Small intestine (tissue), 7 donors: ENCODE results near the gene SLC66A2. TPM values are rescaled to one million over a fixed set of nuclear protein-coding genes. Genes with fewer than 3 reads are reported as not detected.

Experiments used
- DNase-seq, 2 donors: peaks; one replicate each; pipeline versions ENCODE4 v3.0.0 to v3.0.0-alpha.2; 2013
- FAIRE-seq: peaks from 2 replicates; lab custom pipeline; 2012; peaks lifted over from hg19 to GRCh38; lab: Jason Lieb, UNC
- H3K27ac ChIP-seq, 3 donors: one replicate each; pipeline ENCODE4 v1.5.1; 2013; ENCODE audit warnings: low read length in 2 of 3, mild to moderate bottlenecking in 2 of 3, control low read depth in 1 of 3, inconsistent platforms in 1 of 3, low read depth in 1 of 3, moderate library complexity in 1 of 3
- H3K27me3 ChIP-seq, 3 donors: one replicate each; pipeline ENCODE4 v1.6.1; 2013; ENCODE audit warnings: low read length in 3 of 3, inconsistent platforms in 1 of 3; ENCODE audit not compliant: control insufficient read depth in 3 of 3, insufficient read depth in 3 of 3
- H3K36me3 ChIP-seq, 3 donors: one replicate each; pipeline ENCODE4 v1.6.1; 2013; ENCODE audit warnings: low read length in 3 of 3, inconsistent platforms in 1 of 3, low read depth in 1 of 3, mild to moderate bottlenecking in 1 of 3, moderate library complexity in 1 of 3; ENCODE audit not compliant: control insufficient read depth in 3 of 3, insufficient read depth in 2 of 3
- H3K4me1 ChIP-seq, 3 donors: one replicate each; pipeline ENCODE4 v1.6.1; 2013; ENCODE audit warnings: low read length in 2 of 3, inconsistent platforms in 1 of 3, low read depth in 1 of 3, mild to moderate bottlenecking in 1 of 3, moderate library complexity in 1 of 3; ENCODE audit not compliant: control insufficient read depth in 3 of 3, insufficient read depth in 2 of 3
- H3K4me3 ChIP-seq, 3 donors: one replicate each; pipeline ENCODE4 v1.5.1; 2013; ENCODE audit warnings: low read length in 3 of 3, control low read depth in 1 of 3, inconsistent platforms in 1 of 3, low read depth in 1 of 3, mild to moderate bottlenecking in 1 of 3, moderate library complexity in 1 of 3
- H3K9me3 ChIP-seq, 2 donors: one replicate each; pipeline ENCODE4 v1.6.1; 2013; ENCODE audit warnings: low read depth in 1 of 2, low read length in 1 of 2; ENCODE audit not compliant: control insufficient read depth in 2 of 2, insufficient read depth in 1 of 2
- WGBS, 3 donors: extraction: QIAGEN DNeasy Blood & Tissue Kit; methylation state at CpG; one replicate each; pipeline ENCODE4 v1.1.7; 2013; 5-methylcytosine and 5-hydroxymethylcytosine counted together
- polyA plus RNA-seq, 4 donors: library from polyadenylated mRNA; stranded (reverse) in 3 of 4; unstranded in 1 of 4; fragments of 200-250 nt in 3 of 4; fragments of 120-200 nt in 1 of 4; gene quantifications; one replicate each; pipeline versions ENCODE4 v1.2.1 to v1.2.3, GENCODE V29; 2013
- donor health status: healthy with polysubstance abuse.
- donor health status: control.
- donor health status: control.
- donor health status: Bipolar disorder and iron deficiency.
- donor health status: healthy.

Gene SLC66A2
- polyA plus RNA-seq, 4 donors: 15.0 to 30.3 (median 17.8) TPM

DNA sequence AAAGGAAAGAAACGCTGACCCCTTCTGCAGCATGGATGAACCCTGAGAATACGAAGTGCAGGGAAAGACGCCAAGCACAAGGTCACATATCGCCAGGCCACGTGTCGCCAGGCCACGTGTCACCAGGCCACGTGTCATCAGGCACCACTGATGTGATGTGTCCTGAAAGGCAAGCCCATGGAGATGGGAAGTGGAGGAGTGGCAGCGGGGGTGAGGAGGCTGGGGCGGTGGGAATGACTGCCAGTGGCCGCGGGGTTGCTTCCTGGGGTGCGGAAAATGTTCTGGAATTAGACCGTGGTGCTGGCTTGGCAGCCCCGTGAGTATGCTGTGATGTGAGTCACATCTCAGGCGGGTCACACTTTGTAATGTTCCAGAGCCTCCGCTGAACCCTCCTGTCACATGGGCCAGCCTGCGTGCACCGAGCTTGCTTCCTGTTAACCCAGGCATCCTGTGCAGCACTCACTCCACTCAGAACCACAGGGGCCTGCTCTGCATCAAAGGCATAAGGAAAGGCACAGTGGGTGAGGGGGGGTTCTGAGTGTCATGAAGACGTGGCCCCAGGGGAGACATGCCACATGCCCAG, 39.0 kb downstream of the SLC66A2 start:
- no peak overlapping the region for H3K4me3 ChIP-seq
- no peak for DNase-seq
- no peak for FAIRE-seq
- no peak overlapping the region for H3K27ac ChIP-seq
- H3K9me3 ChIP-seq: peaks cover 0 to 42% of the 10 kb centered on the region in 2 donors
- no peaks in the 10 kb centered on the region for H3K27me3 ChIP-seq
- H3K36me3 ChIP-seq: peaks cover 2 to 44% (median 4%) of the 10 kb centered on the region in 3 donors
- H3K4me1 ChIP-seq: no peaks in the 10 kb centered on the region
- 87 to 93% (median 89%) methylated on average over 20 of the region's 20 CpGs for WGBS, 3 donors

DNA sequence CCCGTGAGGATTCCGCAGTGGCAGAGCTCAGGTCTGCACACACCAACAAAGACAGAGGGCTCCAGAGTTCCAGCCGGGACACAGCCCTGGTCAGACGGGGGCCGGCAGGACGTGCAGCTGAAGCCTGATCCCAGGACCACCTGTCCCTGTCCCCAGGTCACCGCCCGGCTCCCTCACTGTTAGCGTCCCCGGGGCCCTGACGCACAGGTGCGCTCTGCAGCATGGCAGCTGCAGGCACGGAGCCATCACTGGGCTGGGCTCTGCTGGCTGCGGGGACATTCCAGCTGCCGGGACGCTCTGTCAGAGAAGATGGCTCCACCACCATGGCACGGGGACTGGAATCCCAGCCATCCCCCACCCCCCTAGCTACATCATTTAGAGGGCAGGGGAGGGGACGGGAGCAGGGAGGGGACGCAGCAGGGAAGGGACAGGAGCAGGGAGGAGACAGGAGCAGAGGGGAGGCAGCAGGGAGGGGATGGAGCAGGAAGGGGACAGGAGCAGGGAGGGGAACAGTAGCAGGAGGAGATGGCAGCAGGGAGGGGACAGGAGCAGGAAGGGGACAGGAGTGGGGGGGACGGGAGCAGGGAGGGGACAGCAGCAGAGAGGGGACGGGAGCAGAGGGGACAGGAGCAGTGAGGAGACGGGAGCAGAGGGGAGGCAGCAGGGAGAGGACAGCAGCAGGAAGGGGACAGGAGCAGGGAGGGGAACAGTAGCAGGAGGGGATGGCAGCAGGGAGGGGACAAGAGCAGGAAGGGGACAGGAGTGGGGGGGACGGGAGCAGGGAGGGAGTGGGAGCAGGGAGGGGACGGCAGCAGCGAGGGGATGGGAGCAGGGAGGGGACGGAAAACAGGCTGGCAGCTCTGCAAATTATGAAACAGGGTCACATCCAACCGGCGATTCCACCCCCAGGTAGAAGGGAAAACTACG, 39.8 kb downstream of the SLC66A2 start:
- Histone ChIP-seq H3K4me3 (no peak overlapping the region), H3K9me3 (peaks cover 0 to 35% of the 10 kb centered on the region in 2 donors), H3K36me3 (peaks cover 2 to 35% (median 2%) of the 10 kb centered on the region in 3 donors), H3K27me3 (no peaks in the 10 kb centered on the region), H3K27ac (no peak overlapping the region), H3K4me1 (no peaks in the 10 kb centered on the region)
- FAIRE-seq: no peak
- WGBS, 3 donors: 90 to 98% (median 93%) methylated on average over 26 to 29 of the region's 29 CpGs
- DNase-seq: no peak

DNA sequence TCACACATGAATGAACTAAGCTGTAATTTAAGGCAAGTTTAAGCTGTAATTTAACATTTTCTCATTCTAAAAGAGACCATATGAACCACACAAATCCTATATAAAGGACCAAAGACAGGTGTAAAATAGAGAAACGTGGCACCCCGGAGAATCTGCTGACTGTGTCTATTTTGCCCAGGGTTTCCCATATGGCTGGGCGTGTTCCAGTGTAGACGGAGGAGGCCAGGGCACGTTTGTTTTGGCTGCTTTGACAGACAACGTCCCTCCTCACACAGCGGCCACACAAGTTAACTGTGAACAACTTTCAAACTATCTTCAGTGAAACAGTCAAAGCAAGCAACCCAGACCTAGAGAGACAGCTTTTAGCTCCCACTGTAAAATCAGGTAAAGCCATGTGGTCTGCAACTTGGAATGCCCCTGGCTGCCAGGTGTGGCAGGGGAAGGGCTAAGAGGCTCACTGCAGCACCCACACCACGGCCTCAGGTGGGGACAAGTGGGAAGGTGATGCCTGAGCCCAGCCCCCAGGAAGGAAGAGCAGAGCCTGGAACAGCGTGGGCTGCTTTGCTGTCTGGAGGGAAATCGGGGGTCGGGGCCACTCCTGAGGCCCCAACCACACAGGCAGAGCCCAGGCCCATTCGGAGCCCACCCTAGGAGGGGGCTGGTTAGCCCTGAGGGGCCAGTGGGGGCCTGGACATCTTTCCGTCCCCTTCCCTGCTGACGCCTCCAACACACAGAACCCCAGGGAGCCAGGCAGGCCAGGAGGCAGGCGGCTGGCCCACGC, 40.7 kb downstream of the SLC66A2 start:
- Histone ChIP-seq H3K36me3 (peaks cover 0 to 27% (median 2%) of the 10 kb centered on the region in 3 donors), H3K27me3 (no peaks in the 10 kb centered on the region), H3K4me3 (no peak overlapping the region), H3K4me1 (no peaks in the 10 kb centered on the region), H3K27ac (no peak overlapping the region), H3K9me3 (peaks cover 0 to 30% of the 10 kb centered on the region in 2 donors)
- WGBS, 3 donors: 88 to 93% (median 89%) methylated on average over 13 to 16 of the region's 16 CpGs
- FAIRE-seq: no peak
- DNase-seq: no peak

DNA sequence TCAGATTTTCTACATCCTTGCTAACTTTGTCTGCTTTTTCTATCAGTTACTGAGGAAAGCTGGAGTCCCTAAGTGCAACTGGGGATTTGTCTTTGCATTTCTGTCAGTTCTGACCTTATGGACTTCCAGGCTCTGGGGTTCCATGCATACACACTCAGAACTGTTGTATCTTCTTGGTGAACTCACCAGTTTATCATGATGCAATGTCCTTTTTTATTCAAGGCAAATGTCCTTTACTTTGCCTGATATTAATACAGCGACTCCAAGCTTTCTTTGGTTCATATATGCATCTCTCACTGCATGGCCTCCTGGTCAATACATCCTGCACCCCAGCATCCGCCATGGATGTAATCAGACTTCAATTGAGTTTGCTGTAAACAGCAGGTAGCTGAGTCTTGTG, 44.7 kb downstream of the SLC66A2 start:
- DNase-seq (no peak), FAIRE-seq (no peak)
- H3K27ac ChIP-seq: no peak overlapping the region
- H3K4me3 ChIP-seq: no peak overlapping the region
- H3K36me3 ChIP-seq: peaks cover 0 to 27% (median 3%) of the 10 kb centered on the region in 3 donors
- H3K27me3 ChIP-seq: no peaks in the 10 kb centered on the region
- WGBS, 3 donors: 96 to 98% (median 98%) methylated on average over 2 of the region's 2 CpGs
- H3K4me1 ChIP-seq: no peaks in the 10 kb centered on the region
- peaks cover 0 to 27% of the 10 kb centered on the region in 2 donors for H3K9me3 ChIP-seq

DNA sequence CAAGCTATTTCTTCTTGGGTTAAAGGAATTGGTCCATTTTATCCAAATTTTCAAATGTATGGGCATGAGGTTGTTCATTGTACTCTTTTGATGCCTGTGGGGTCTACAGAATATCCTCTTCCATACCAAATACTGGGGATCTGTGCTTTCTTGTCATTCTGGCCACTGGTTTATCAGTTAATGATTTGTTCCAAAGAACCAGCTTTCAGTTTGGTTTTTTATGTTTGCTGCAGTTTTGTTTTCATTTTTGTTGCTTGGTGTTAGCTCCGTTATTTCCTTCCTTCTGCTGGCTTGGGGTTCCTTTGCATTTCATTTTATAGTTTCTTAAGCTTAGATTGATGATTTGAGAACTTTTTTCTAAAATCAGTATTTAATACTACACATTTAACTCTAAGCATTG, 45.5 kb downstream of the SLC66A2 start:
- peaks cover 0 to 29% of the 10 kb centered on the region in 2 donors for H3K9me3 ChIP-seq
- peaks cover 0 to 26% (median 3%) of the 10 kb centered on the region in 3 donors for H3K36me3 ChIP-seq
- H3K4me1 ChIP-seq: no peaks in the 10 kb centered on the region
- WGBS, 3 donors: 57 to 78% (median 77%) methylated on average over 1 of the region's 1 CpG
- FAIRE-seq (no peak), DNase-seq (no peak)
- no peaks in the 10 kb centered on the region for H3K27me3 ChIP-seq
- no peak overlapping the region for H3K27ac ChIP-seq
- no peak overlapping the region for H3K4me3 ChIP-seq

DNA sequence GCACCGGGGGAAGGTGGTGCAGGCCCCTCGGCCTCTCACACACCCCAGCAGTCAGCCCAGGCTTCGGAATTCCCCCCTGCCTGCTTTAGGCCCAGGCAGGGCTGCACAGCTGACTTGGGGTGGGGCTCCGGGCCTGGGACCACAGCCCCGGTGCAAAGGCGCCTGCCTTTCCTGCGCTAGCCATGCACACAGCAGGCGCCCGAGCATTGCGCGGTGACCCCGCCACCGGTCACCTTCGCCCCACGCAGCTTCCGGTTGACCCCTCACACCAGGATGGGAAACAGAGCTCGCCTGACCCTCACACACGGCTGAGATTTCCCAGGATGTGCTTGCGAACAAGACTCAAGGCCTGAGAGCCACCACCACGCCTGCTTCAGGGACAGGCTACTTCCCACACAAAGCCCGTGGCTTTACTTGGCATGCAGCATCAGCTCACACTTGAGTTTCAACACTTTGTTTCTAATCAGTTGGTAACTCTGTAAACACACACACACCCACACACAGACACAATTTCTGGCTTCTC, 46.0 kb downstream of the SLC66A2 start:
- no peaks in the 10 kb centered on the region for H3K27me3 ChIP-seq
- H3K4me1 ChIP-seq: no peaks in the 10 kb centered on the region
- peaks cover 0 to 29% of the 10 kb centered on the region in 2 donors for H3K9me3 ChIP-seq
- WGBS, 3 donors: 90 to 97% (median 94%) methylated on average over 21 of the region's 21 CpGs
- H3K4me3 ChIP-seq: no peak overlapping the region
- FAIRE-seq (no peak), DNase-seq (no peak)
- peaks cover 0 to 23% (median 3%) of the 10 kb centered on the region in 3 donors for H3K36me3 ChIP-seq
- H3K27ac ChIP-seq: no peak overlapping the region

DNA sequence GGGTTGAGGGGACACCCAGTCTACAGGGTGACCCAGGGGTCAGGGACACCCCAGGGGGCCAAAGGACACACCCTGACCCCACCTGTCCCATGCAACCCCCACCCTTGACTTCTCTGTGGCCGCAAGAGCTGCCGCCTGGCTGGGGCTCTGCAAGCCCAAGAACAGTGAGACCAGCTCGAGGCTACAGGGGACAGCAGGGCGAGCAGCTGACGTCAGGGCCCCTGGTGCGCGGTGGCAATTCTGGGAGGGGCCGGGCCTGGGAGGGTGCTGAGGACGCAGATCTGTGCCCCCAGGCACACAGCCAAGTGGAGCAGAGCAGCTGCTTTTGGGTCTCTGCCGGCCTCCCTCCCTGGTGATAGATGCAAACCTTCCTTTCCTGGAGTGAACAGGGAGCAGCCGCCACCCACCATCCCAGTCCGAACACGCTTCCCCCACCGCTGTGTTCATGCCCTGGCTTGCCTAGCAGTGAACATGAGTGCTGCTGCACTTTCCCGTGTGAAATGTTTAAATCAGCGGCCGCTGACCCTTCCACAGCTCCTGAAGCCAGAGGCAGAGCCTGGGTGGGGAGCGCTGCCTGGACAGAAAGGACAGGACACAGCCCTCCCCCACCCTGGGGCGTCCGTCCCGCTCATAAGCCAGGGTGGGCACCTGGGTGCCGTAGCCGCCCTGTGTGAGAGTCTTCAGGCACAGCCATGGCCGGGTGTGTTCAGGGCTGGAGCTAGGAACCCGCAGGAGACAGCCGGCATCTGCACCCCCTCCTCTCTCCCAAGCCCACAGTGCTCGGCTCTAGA, 46.9 kb downstream of the SLC66A2 start:
- Histone ChIP-seq H3K36me3 (peaks cover 0 to 23% (median 3%) of the 10 kb centered on the region in 3 donors), H3K27ac (no peak overlapping the region), H3K4me1 (no peaks in the 10 kb centered on the region), H3K4me3 (no peak overlapping the region), H3K27me3 (no peaks in the 10 kb centered on the region), H3K9me3 (peaks cover 0 to 35% of the 10 kb centered on the region in 2 donors)
- DNase-seq (no peak), FAIRE-seq (no peak)
- 94 to 96% (median 96%) methylated on average over 26 to 27 of the region's 27 CpGs for WGBS, 3 donors
